ENCODE results near the gene TDRD7.

Gene TDRD7

GRCh38 chr9:97387504-97387886 lies 24.4 kb upstream of the TDRD7 start:
- DNase-seq: no peak

- no peak for DNase-seq
Measured at GRCh38 chr9:97387936-97388684, 23.8 kb upstream of the TDRD7 start.

- DNase-seq: no peak
Measured at GRCh38 chr9:97388721-97389238, 23.1 kb upstream of the TDRD7 start.

GRCh38 chr9:97389249-97389648 lies 22.6 kb upstream of the TDRD7 start:
- no peak for DNase-seq

GRCh38 chr9:97390791-97391406 lies 21.0 kb upstream of the TDRD7 start:
- no peak for DNase-seq

- DNase-seq: no peak
Measured at GRCh38 chr9:97394881-97395280, 17.0 kb upstream of the TDRD7 start.

- DNase-seq: no peak
Measured at GRCh38 chr9:97395745-97396144, 16.2 kb upstream of the TDRD7 start.

GRCh38 chr9:97396256-97396655 lies 15.6 kb upstream of the TDRD7 start:
- DNase-seq: no peak

- no peak for DNase-seq
Measured at GRCh38 chr9:97397220-97397619, 14.7 kb upstream of the TDRD7 start.

- no peak for DNase-seq
Measured at GRCh38 chr9:97398999-97399758, 12.7 kb upstream of the TDRD7 start.

- DNase-seq: no peak
Measured at GRCh38 chr9:97403746-97404316, 8.1 kb upstream of the TDRD7 start.

- no peak for DNase-seq
Measured at GRCh38 chr9:97405551-97405950, 6.3 kb upstream of the TDRD7 start.

- no peak for DNase-seq
Measured at GRCh38 chr9:97406620-97407177, 5.2 kb upstream of the TDRD7 start.

GRCh38 chr9:97408562-97408961 lies 3.3 kb upstream of the TDRD7 start:
- no peak for DNase-seq

GRCh38 chr9:97411440-97411788 lies 482 bp upstream of the TDRD7 start:
- DNase-seq: no peak

- no peak for DNase-seq
Measured at GRCh38 chr9:97412626-97413385, 910 bp downstream of the TDRD7 start.

- DNase-seq: no peak
Measured at GRCh38 chr9:97413462-97413861, 1.6 kb downstream of the TDRD7 start.

- DNase-seq: no peak
Measured at GRCh38 chr9:97415146-97415545, 3.2 kb downstream of the TDRD7 start.

GRCh38 chr9:97418880-97419279 lies 7.0 kb downstream of the TDRD7 start:
- no peak for DNase-seq

- no peak for DNase-seq
Measured at GRCh38 chr9:97419309-97419867, 7.5 kb downstream of the TDRD7 start.

- DNase-seq: no peak
Measured at GRCh38 chr9:97425336-97425972, 13.6 kb downstream of the TDRD7 start.

GRCh38 chr9:97425973-97426336 lies 14.1 kb downstream of the TDRD7 start:
- DNase-seq: no peak

Data from amniotic stem cell (primary cell).